ENCODE results near the gene RASSF3. TPM values are rescaled to one million over a fixed set of nuclear protein-coding genes. Genes with fewer than 3 reads are reported as not detected.

RASSF3 gene
- total RNA-seq, 2 donors from 2014 or later: 40.3 to 42.4 TPM

DNA sequence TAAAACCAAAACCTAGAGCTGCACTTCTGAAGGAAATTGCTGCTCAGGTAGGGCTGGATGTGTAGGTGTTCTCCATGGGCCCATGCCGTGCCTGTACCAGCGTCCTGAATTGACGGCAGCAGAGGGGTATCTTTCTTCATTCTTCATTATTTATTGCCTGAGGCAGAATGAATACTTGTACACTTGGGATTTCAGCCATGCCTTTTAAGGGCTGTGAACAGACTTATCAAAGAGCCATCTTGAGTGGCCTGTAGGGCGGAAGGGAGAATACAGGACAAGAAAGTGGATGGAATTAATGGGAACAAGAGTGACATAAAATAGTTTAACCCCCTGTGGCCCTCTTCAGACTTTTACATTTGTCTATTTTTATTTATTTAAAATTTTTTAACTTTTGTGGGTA is 61.4 kb downstream of the RASSF3 start:
- peak overlapping the region; percentile 92 to 95 for H3K4me3 Mint-ChIP-seq
- no peak for DNase-seq

DNA sequence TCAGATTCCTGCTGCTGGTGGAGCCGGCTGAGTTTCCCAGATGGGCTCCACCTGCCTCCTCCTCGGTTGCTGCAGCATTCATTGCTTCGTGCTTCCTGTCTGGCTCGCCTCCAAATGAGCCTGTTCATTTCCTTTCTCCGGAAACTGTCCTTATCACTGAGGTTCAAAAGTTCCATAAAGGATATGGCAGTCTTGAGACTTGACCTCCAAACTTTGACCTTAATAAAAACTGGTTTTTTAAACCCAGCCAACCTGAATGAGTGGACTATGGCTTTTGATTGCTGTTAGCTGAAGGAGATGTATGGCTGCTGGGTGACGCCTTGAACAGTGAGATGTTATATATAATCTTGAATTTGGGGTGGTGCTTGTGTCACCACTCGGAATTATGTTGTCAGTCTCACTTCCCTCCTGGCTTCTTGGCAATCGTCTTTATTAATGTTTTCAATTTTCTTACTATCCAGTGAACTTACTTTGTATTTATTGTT is 62.7 kb downstream of the RASSF3 start:
- Mint-ChIP-seq H3K9me3 (no peaks in the 10 kb centered on the region), H3K27ac (peak overlapping the region; percentile 98), H3K36me3 (ENCODE audit: insufficient read depth in 2 of 2) (no peaks in the 10 kb centered on the region), H3K4me1 (ENCODE audit: low read depth) (peaks cover 92% of the 10 kb centered on the region), H3K4me3 (peak overlapping the region; percentile 69 to 92), H3K27me3 (ENCODE audit: low read depth) (no peaks in the 10 kb centered on the region)
- ATAC-seq (replicated peaks in 1 of 2) (no peak), DNase-seq (no peak)

More for the DNA sequence above, 61.4 kb downstream of the RASSF3 start:
- Mint-ChIP-seq H3K27ac (peak overlapping the region; percentile 96), H3K4me1 (ENCODE audit: low read depth) (peaks cover 92% of the 10 kb centered on the region), H3K9me3 (no peaks in the 10 kb centered on the region), H3K27me3 (ENCODE audit: low read depth) (no peaks in the 10 kb centered on the region), H3K36me3 (ENCODE audit: insufficient read depth in 2 of 2) (no peaks in the 10 kb centered on the region)
- ATAC-seq (replicated peaks in 1 of 2): peak; percentile 5 to 7

GRCh38 chr12:64673490-64674169 is 63.3 kb downstream of the RASSF3 start:
- H3K27ac Mint-ChIP-seq: peak overlapping the region; percentile 98
- peaks cover 92% of the 10 kb centered on the region for H3K4me1 Mint-ChIP-seq (ENCODE audit: low read depth)
- H3K27me3 Mint-ChIP-seq (ENCODE audit: low read depth): no peaks in the 10 kb centered on the region
- ATAC-seq (replicated peaks in 1 of 2): no peak
- no peaks in the 10 kb centered on the region for H3K9me3 Mint-ChIP-seq
- peak overlapping the region; percentile 69 to 92 for H3K4me3 Mint-ChIP-seq
- no peaks in the 10 kb centered on the region for H3K36me3 Mint-ChIP-seq (ENCODE audit: insufficient read depth in 2 of 2)
- DNase-seq: no peak

- peak overlapping the region; percentile 69 to 92 for H3K4me3 Mint-ChIP-seq
- no peaks in the 10 kb centered on the region for H3K9me3 Mint-ChIP-seq
- no peaks in the 10 kb centered on the region for H3K27me3 Mint-ChIP-seq (ENCODE audit: low read depth)
- H3K36me3 Mint-ChIP-seq (ENCODE audit: insufficient read depth in 2 of 2): no peaks in the 10 kb centered on the region
- H3K4me1 Mint-ChIP-seq (ENCODE audit: low read depth): peaks cover 92% of the 10 kb centered on the region
- DNase-seq (peak in 1 of 2 donors; percentile 42), ATAC-seq (replicated peaks in 1 of 2) (peak; percentile 22)
- H3K27ac Mint-ChIP-seq: peak overlapping the region; percentile 98
These were observed 64.2 kb downstream of the RASSF3 start for GRCh38 chr12:64674367-64674922.

DNA sequence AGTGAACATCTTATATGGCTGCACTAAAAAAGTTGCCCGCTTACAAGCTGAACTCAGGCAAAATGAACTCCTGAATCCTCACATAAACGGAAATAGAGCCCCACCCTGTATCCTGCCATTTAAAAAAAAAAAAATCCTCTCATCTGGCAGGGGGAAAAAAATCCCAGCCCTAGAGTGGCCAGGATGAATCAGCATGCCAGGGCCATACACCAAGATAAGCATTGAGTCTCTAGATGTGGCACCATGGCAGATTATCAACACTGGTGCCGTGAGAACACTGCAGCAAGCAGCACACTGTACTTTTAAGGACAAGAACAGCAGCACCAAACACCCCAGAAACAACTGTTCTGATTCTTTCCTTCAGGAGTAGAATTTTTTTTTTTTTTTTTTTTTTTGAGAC is 65.5 kb downstream of the RASSF3 start:
- no peak for DNase-seq
- no peaks in the 10 kb centered on the region for H3K9me3 Mint-ChIP-seq
- peaks cover 92% of the 10 kb centered on the region for H3K4me1 Mint-ChIP-seq (ENCODE audit: low read depth)
- no peaks in the 10 kb centered on the region for H3K36me3 Mint-ChIP-seq (ENCODE audit: insufficient read depth in 2 of 2)
- no peaks in the 10 kb centered on the region for H3K27me3 Mint-ChIP-seq (ENCODE audit: low read depth)
- peak overlapping the region; percentile 29 to 33 for H3K4me3 Mint-ChIP-seq
- no peak for ATAC-seq (replicated peaks in 1 of 2)
- H3K27ac Mint-ChIP-seq: peak overlapping the region; percentile 55

GRCh38 chr12:64678248-64678647 is 68.0 kb downstream of the RASSF3 start:
- H3K27me3 Mint-ChIP-seq (ENCODE audit: low read depth): no peaks in the 10 kb centered on the region
- H3K36me3 Mint-ChIP-seq (ENCODE audit: insufficient read depth in 2 of 2): no peaks in the 10 kb centered on the region
- no peak for DNase-seq
- no peaks in the 10 kb centered on the region for H3K9me3 Mint-ChIP-seq
- peak overlapping the region; percentile 27 for H3K27ac Mint-ChIP-seq
- H3K4me3 Mint-ChIP-seq: peak overlapping the region in 1 of 2 donors; percentile 62
- peaks cover 94% of the 10 kb centered on the region for H3K4me1 Mint-ChIP-seq (ENCODE audit: low read depth)
- no peak for ATAC-seq (replicated peaks in 1 of 2)

DNA sequence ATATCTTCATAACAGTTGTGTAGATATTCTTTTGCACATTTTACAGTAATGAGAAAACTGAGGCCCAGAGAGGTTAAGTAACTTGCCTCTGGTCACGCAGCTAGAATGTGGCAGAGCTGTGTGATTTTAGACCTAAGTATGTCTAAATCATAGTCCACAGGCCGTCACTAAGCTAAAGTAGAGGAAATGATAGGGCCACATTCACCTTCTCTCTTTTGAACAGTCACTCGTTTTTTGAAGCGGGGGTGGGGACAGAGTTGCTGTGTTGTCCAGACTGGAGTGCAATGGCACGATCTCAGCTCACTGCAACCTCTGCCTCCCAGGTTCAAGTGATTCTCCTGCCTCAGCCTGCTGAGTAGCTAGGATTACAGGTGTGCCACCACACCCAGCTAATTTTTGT is 68.5 kb downstream of the RASSF3 start:
- no peaks in the 10 kb centered on the region for H3K27me3 Mint-ChIP-seq (ENCODE audit: low read depth)
- peak in 1 of 2 donors; percentile 57 for DNase-seq
- H3K27ac Mint-ChIP-seq: peak overlapping the region; percentile 87
- peaks cover 2 to 4% of the 10 kb centered on the region in 2 donors for H3K36me3 Mint-ChIP-seq (ENCODE audit: insufficient read depth in 2 of 2)
- H3K4me3 Mint-ChIP-seq: peak overlapping the region; percentile 34 to 79
- peaks cover 94% of the 10 kb centered on the region for H3K4me1 Mint-ChIP-seq (ENCODE audit: low read depth)
- H3K9me3 Mint-ChIP-seq: peaks cover 2 to 3% of the 10 kb centered on the region in 2 donors
- peak in 1 of 2 donors; percentile 12 for ATAC-seq (replicated peaks in 1 of 2)

GRCh38 chr12:64679487-64680001 is 69.2 kb downstream of the RASSF3 start:
- H3K9me3 Mint-ChIP-seq: peaks cover 2 to 3% of the 10 kb centered on the region in 2 donors
- DNase-seq (peak; percentile 62 to 70), ATAC-seq (replicated peaks in 1 of 2) (peak; percentile 64 to 65)
- H3K27ac Mint-ChIP-seq: peak overlapping the region; percentile 87
- peaks cover 2 to 8% of the 10 kb centered on the region in 2 donors for H3K36me3 Mint-ChIP-seq (ENCODE audit: insufficient read depth in 2 of 2)
- no peaks in the 10 kb centered on the region for H3K27me3 Mint-ChIP-seq (ENCODE audit: low read depth)
- H3K4me1 Mint-ChIP-seq (ENCODE audit: low read depth): peaks cover 94% of the 10 kb centered on the region
- H3K4me3 Mint-ChIP-seq: peak overlapping the region; percentile 79 to 80

DNA sequence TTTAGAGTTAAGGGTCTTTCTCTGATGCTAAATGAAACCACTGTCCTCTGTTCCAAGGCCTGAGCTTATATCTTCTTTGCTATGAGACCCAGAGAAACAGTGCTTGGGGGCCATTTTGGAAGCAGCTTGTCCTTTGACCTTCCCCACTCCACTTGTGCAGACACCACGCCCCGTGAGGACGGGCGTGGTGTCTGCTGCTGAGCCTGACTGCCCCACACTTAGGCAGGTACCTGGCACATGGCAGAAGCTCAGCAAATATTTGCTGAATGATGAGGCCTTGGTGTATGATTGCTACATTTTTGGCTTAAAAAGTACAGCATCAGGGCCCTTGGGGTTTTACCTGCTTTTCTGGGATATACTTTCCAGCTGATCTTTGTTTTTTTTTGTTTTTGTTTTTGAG is 69.9 kb downstream of the RASSF3 start:
- Mint-ChIP-seq H3K36me3 (ENCODE audit: insufficient read depth in 2 of 2) (peaks cover 2 to 12% of the 10 kb centered on the region in 2 donors), H3K9me3 (peaks cover 2 to 3% of the 10 kb centered on the region in 2 donors), H3K27me3 (ENCODE audit: low read depth) (no peaks in the 10 kb centered on the region), H3K4me1 (ENCODE audit: low read depth) (peaks cover 96% of the 10 kb centered on the region), H3K4me3 (peak overlapping the region; percentile 79 to 80), H3K27ac (peak overlapping the region; percentile 87)
- no peak for ATAC-seq (replicated peaks in 1 of 2)
- no peak for DNase-seq

- H3K27ac Mint-ChIP-seq: peak overlapping the region; percentile 81
- H3K9me3 Mint-ChIP-seq: peaks cover 2 to 3% of the 10 kb centered on the region in 2 donors
- ATAC-seq (replicated peaks in 1 of 2): peak; percentile 79 to 80
- DNase-seq: peak; percentile 45 to 48
- no peaks in the 10 kb centered on the region for H3K27me3 Mint-ChIP-seq (ENCODE audit: low read depth)
- peaks cover 2 to 21% of the 10 kb centered on the region in 2 donors for H3K36me3 Mint-ChIP-seq (ENCODE audit: insufficient read depth in 2 of 2)
- peak overlapping the region; percentile 58 to 70 for H3K4me3 Mint-ChIP-seq
- peaks cover 99% of the 10 kb centered on the region for H3K4me1 Mint-ChIP-seq (ENCODE audit: low read depth)
These were observed 71.1 kb downstream of the RASSF3 start for GRCh38 chr12:64681200-64682052.

DNA sequence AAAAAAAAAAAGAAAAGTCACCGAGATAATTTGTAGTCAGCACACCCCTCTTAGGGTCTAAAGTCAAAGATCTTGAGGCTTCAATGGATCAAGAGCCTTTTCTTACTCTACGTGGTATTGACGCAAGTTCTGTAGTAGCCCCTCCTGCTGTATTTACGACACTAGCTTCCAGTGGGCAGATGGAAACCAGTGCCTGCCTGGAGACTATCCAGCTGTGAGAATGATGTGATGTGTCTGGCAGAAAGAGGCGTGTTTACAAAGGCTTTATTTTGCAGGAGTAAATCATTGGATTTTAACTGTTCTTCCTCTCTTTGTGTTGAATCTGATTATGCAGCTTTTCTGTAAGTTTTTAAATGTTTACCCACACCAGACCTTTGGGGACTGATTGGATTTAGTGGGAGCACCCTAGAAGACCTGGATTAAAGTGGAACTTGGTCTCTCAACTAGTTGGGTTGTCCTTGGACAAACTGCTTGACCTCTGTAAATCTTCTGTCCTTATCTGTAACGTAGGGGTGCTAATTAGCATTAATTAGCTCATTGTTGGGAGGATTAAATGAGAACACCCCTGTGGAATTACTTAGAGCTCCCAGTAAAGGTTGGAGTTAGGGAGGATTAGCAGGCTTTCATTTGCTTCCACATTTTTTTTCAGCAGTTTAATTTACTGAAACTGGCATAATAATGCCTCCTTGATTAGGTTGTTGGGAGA is 72.4 kb downstream of the RASSF3 start:
- Mint-ChIP-seq H3K4me3 (peak overlapping the region; percentile 31 to 80), H3K4me1 (ENCODE audit: low read depth) (peaks cover 91% of the 10 kb centered on the region), H3K27ac (peak overlapping the region; percentile 98), H3K9me3 (peaks cover 2 to 3% of the 10 kb centered on the region in 2 donors), H3K27me3 (ENCODE audit: low read depth) (no peaks in the 10 kb centered on the region), H3K36me3 (ENCODE audit: insufficient read depth in 2 of 2) (peaks cover 2 to 26% of the 10 kb centered on the region in 2 donors)
- DNase-seq (no peak), ATAC-seq (replicated peaks in 1 of 2) (no peak)

GRCh38 chr12:64683816-64684543 is 73.7 kb downstream of the RASSF3 start:
- Mint-ChIP-seq H3K36me3 (ENCODE audit: insufficient read depth in 2 of 2) (peaks cover 2 to 26% of the 10 kb centered on the region in 2 donors), H3K27me3 (ENCODE audit: low read depth) (no peaks in the 10 kb centered on the region), H3K27ac (peak overlapping the region; percentile 98), H3K4me1 (ENCODE audit: low read depth) (peaks cover 91% of the 10 kb centered on the region), H3K9me3 (peaks cover 2 to 3% of the 10 kb centered on the region in 2 donors), H3K4me3 (peak overlapping the region; percentile 50 to 80)
- ATAC-seq (replicated peaks in 1 of 2) (no peak), DNase-seq (no peak)
